IMR-90 (cell line): ENCODE data around the gene RBM25. TPM values are rescaled to one million over a fixed set of nuclear protein-coding genes. Genes with fewer than 3 reads are reported as not detected.

Experiments used
- ATAC-seq: fragments of 200-7000 bp; cut with Tn5 transposase; 2 replicates; pipeline ENCODE4 v1.9.1; 2020; ENCODE audit warnings: low read depth, mild to moderate bottlenecking, moderate library complexity
- BruUV-seq: library from RNA; stranded (reverse); fragments of 400-500 nt; replicated peaks from 2 replicates; lab custom pipeline; 2021; lab: Mats Ljungman, UMichigan
- CTCF ChIA-PET: fragments of 300-600 bp; formaldehyde crosslinking; extraction: SDS; loops from one replicate; lab custom pipeline; 2021; ENCODE audit warnings: antibody characterized with exemption; lab: Yijun Ruan, JAX
- POLR2A ChIA-PET: fragments of 300-600 bp; sonication (Branson Sonifier 250); formaldehyde crosslinking; loops from one replicate; lab custom pipeline; 2022; ENCODE audit warnings: antibody characterized with exemption; ENCODE audit not compliant: unreplicated experiment; lab: Charles Lee
- DNase-seq: peaks from one replicate; pipeline ENCODE4 v3.0.0; 2013
- H2AFZ ChIP-seq: replicated peaks from 2 replicates; pipeline ENCODE3; 2013; ENCODE audit warnings: low read length, mild to moderate bottlenecking; ENCODE audit not compliant: poor library complexity
- H2AK5ac ChIP-seq: 2 replicates; pipeline ENCODE4 v1.6.1; 2013; ENCODE audit warnings: low read depth, low read length, inconsistent platforms
- H2AK9ac ChIP-seq: replicated peaks from 2 replicates; pipeline ENCODE3; 2013; ENCODE audit warnings: mild to moderate bottlenecking, low read depth, low read length, moderate library complexity; ENCODE audit not compliant: poor library complexity
- H2BK120ac ChIP-seq: 2 replicates; pipeline ENCODE4 v1.6.1; 2013; ENCODE audit warnings: low read depth, low read length, inconsistent platforms
- H2BK15ac ChIP-seq: 3 replicates; pipeline ENCODE4 v1.6.1; 2013; ENCODE audit warnings: low read depth, low read length, inconsistent platforms
- H2BK20ac ChIP-seq: 2 replicates; pipeline ENCODE4 v1.6.1; 2013; ENCODE audit warnings: low read depth, mild to moderate bottlenecking, inconsistent platforms, low read length, moderate library complexity
- H2BK5ac ChIP-seq: 2 replicates; pipeline ENCODE4 v1.6.1; 2013; ENCODE audit warnings: mild to moderate bottlenecking, low read depth, low read length, inconsistent platforms; ENCODE audit not compliant: poor library complexity, severe bottlenecking
- H3K14ac ChIP-seq: replicated peaks from 2 replicates; pipeline ENCODE4 v1.6.1; 2013; ENCODE audit warnings: low read depth, low read length, inconsistent platforms
- H3K18ac ChIP-seq: 2 replicates; pipeline ENCODE4 v1.6.1; 2013; ENCODE audit warnings: low read depth, low read length, control low read depth
- H3K23ac ChIP-seq: 2 replicates; pipeline ENCODE4 v1.6.1; 2013; ENCODE audit warnings: low read depth, low read length, inconsistent platforms
- H3K27ac ChIP-seq: 2 replicates; pipeline ENCODE4 v1.5.1; 2013; ENCODE audit warnings: mild to moderate bottlenecking, control low read depth, low read length; ENCODE audit not compliant: insufficient read depth
- H3K27me3 ChIP-seq: 2 replicates; pipeline ENCODE4 v1.6.1; 2013; ENCODE audit warnings: low read length; ENCODE audit not compliant: control insufficient read depth, insufficient read depth
- H3K36me3 ChIP-seq: 2 replicates; pipeline ENCODE4 v1.6.1; 2013; ENCODE audit warnings: low read length, mixed read lengths; ENCODE audit not compliant: control insufficient read depth, insufficient read depth
- H3K4ac ChIP-seq: 2 replicates; pipeline ENCODE4 v1.6.1; 2013; ENCODE audit warnings: low read depth, low read length, inconsistent platforms
- H3K4me1 ChIP-seq: 2 replicates; pipeline ENCODE4 v1.6.1; 2013; ENCODE audit warnings: low read length, mixed read lengths; ENCODE audit not compliant: control insufficient read depth, insufficient read depth
- H3K4me2 ChIP-seq: 2 replicates; pipeline ENCODE4 v1.6.1; 2013; ENCODE audit warnings: low read depth, mild to moderate bottlenecking, control low read depth, low read length, moderate library complexity
- H3K4me3 ChIP-seq: 2 replicates; pipeline ENCODE4 v1.5.1; 2013; ENCODE audit warnings: low read depth, mild to moderate bottlenecking, control low read depth, low read length, moderate library complexity; ENCODE audit not compliant: insufficient read depth
- H3K56ac ChIP-seq: 2 replicates; pipeline ENCODE4 v1.6.1; 2013; ENCODE audit warnings: low read length, inconsistent platforms; ENCODE audit not compliant: insufficient read depth; ENCODE audit errors: extremely low read depth
- H3K79me1 ChIP-seq, 2 experiments: 2 replicates each; pipeline ENCODE4 v1.6.1; 2013; ENCODE audit warnings: low read length in 2 of 2, inconsistent platforms in 1 of 2, low read depth in 1 of 2
- H3K9ac ChIP-seq: 2 replicates; pipeline ENCODE4 v1.6.1; 2013; ENCODE audit warnings: low read depth, low read length, control low read depth
- H3K9me1 ChIP-seq: 2 replicates; pipeline ENCODE4 v1.6.1; 2013; ENCODE audit warnings: low read length, inconsistent platforms; ENCODE audit not compliant: insufficient read depth
- H3K9me3 ChIP-seq: 2 replicates; pipeline ENCODE4 v1.6.1; 2013; ENCODE audit warnings: low read length; ENCODE audit not compliant: control insufficient read depth, insufficient read depth
- H4K20me1 ChIP-seq: 2 replicates; pipeline ENCODE4 v1.6.1; 2013; ENCODE audit warnings: low read length, inconsistent platforms; ENCODE audit not compliant: insufficient read depth
- H4K5ac ChIP-seq: 2 replicates; pipeline ENCODE4 v1.6.1; 2013; ENCODE audit warnings: mild to moderate bottlenecking, low read depth, low read length, control low read depth
- H4K8ac ChIP-seq, 2 experiments: 2 replicates each; pipeline ENCODE4 v1.6.1; 2013; ENCODE audit warnings: low read depth in 2 of 2, low read length in 2 of 2, control low read depth in 1 of 2, inconsistent platforms in 1 of 2
- H4K91ac ChIP-seq: 2 replicates; pipeline ENCODE4 v1.6.1; 2013; ENCODE audit warnings: low read depth, low read length, inconsistent platforms; ENCODE audit not compliant: insufficient read depth
- BHLHE40 ChIP-seq: fragments of 150-350 bp; IDR thresholded peaks from 2 replicates; pipeline ENCODE4 v1.6.1; 2016; ENCODE audit warnings: mild to moderate bottlenecking, low read depth, low read length
- CEBPB ChIP-seq: IDR thresholded peaks from 2 replicates; pipeline ENCODE4 v1.6.1; 2012; ENCODE audit warnings: low read depth, low read length, improper control_type of control experiment
- CHD1 ChIP-seq: IDR thresholded peaks from 2 replicates; pipeline ENCODE4 v1.6.1; 2012; ENCODE audit warnings: low read depth, low read length, improper control_type of control experiment
- CTCF ChIP-seq: conservative IDR thresholded peaks from 2 replicates; pipeline ENCODE4 v1.5.1; 2012; ENCODE audit warnings: mild to moderate bottlenecking, low read depth, low read length, improper control_type of control experiment
- FOS ChIP-seq: fragments of 150-350 bp; IDR thresholded peaks from 2 replicates; pipeline ENCODE4 v1.6.1; 2016; ENCODE audit warnings: low read depth, low read length
- MAFK ChIP-seq: IDR thresholded peaks from 2 replicates; pipeline ENCODE4 v1.6.1; 2012; ENCODE audit warnings: low read depth, low read length, improper control_type of control experiment
- MAZ ChIP-seq: IDR thresholded peaks from 2 replicates; pipeline ENCODE4 v1.6.1; 2012; ENCODE audit warnings: low read depth, mild to moderate bottlenecking, low read length, improper control_type of control experiment, moderate library complexity, borderline replicate concordance
- MXI1 ChIP-seq: IDR thresholded peaks from 2 replicates; pipeline ENCODE4 v1.6.1; 2012; ENCODE audit warnings: low read depth, mild to moderate bottlenecking, low read length, moderate library complexity, borderline replicate concordance
- NFE2L2 ChIP-seq: fragments of 150-350 bp; IDR thresholded peaks from 2 replicates; pipeline ENCODE4 v1.6.1; 2016; ENCODE audit warnings: low read depth, mild to moderate bottlenecking, low read length
- POLR2A ChIP-seq: IDR thresholded peaks from 2 replicates; pipeline ENCODE4 v1.6.1; 2012; ENCODE audit warnings: mild to moderate bottlenecking, low read depth, low read length
- RAD21 ChIP-seq: IDR thresholded peaks from 2 replicates; pipeline ENCODE4 v1.6.1; 2012; ENCODE audit warnings: low read length, improper control_type of control experiment
- RCOR1 ChIP-seq: IDR thresholded peaks from 2 replicates; pipeline ENCODE4 v1.6.1; 2012; ENCODE audit warnings: mild to moderate bottlenecking, low read length, improper control_type of control experiment; ENCODE audit not compliant: insufficient replicate concordance
- RFX5 ChIP-seq: IDR thresholded peaks from 2 replicates; pipeline ENCODE4 v1.8.0; 2012; ENCODE audit warnings: low read depth, mild to moderate bottlenecking, low read length, moderate library complexity
- SMC3 ChIP-seq: fragments of 150-350 bp; IDR thresholded peaks from 2 replicates; pipeline ENCODE4 v1.6.1; 2016; ENCODE audit warnings: low read depth, mild to moderate bottlenecking, antibody characterized with exemption, low read length, moderate library complexity
- USF2 ChIP-seq: fragments of 150-350 bp; IDR thresholded peaks from 2 replicates; pipeline ENCODE4 v1.6.1; 2017; ENCODE audit warnings: mild to moderate bottlenecking, antibody characterized with exemption, low read length, low read depth
- WGBS, 2 experiments: methylation state at CpG; one replicate each; pipeline versions ENCODE4 v1.1.5 to v1.1.7; 2013; ENCODE audit warnings: missing lambda C conversion rate in 2 of 2; ENCODE audit not compliant: insufficient read length in 1 of 2; ENCODE audit errors: extremely low coverage in 2 of 2; 5-methylcytosine and 5-hydroxymethylcytosine counted together
- dilution Hi-C: fragments of 300-500 bp; cut with HindIII; formaldehyde crosslinking; loops from one replicate; pipeline ENCODE4 v1.14.3; 2018; ENCODE audit warnings: low sequenced_read_pairs; ENCODE audit not compliant: unreplicated experiment
- in situ Hi-C: fragments of 300-500 bp; cut with MboI; formaldehyde crosslinking; loops from 3 replicates; pipeline ENCODE4 v1.14.3; 2019; ENCODE audit warnings: low sequenced_read_pairs, inconsistent platforms, mixed read lengths
- intact Hi-C: fragments of 100-400 bp; cut with micrococcal nuclease; formaldehyde crosslinking; loops from 2 replicates; pipeline ENCODE4 v1.10.0; 2022
- polyA plus RNA-seq, 3 experiments: library from polyadenylated mRNA; depleted of rRNA; stranded (reverse); fragments of >200 nt; gene quantifications; 2 replicates each; pipeline ENCODE4 v1.2.3, GENCODE V29; 2012; ENCODE audit warnings: low replicate concordance in 1 of 3
- total RNA-seq: library from RNA; depleted of rRNA; stranded (reverse); fragments of >200 nt; gene quantifications from 2 replicates; pipeline ENCODE4 v1.2.3, GENCODE V29; 2012
- TF ChIP-seq, protein P1 (sequence below): fragments of 150-350 bp; IDR thresholded peaks from 2 replicates; pipeline ENCODE4 v1.6.1; 2016; ENCODE audit warnings: low read depth, mild to moderate bottlenecking, low read length, moderate library complexity, borderline replicate concordance

The RBM25 gene
- total and polyA plus RNA-seq, 2 of the 4 experiments (the other 2 are of a cell fraction), result 32.3 to 32.9 TPM

DNA sequence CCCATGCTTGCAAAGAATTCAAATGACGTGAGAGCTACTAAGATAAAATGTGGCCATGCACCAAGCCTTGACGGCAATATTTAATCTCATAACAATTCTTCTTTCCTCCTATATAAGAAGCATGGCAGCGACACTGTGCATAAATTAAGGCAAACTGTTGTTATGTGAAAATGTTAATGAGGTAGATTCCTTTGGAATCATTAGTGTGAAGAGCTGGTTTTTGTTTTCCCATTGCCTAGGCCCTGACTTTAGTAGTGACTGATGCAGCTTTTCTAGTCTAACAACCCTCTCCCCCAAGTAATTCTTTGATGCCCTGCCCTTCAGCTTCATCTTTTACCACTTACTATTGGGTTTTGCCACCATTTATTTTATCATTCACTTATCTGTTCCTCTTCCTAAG is 67.4 kb downstream of the RBM25 start:
- no peak overlapping the region for H3K4me3 ChIP-seq
- peaks cover 16% of the 10 kb centered on the region for H3K36me3 ChIP-seq
- peaks cover 2% of the 10 kb centered on the region; the same call in 1 of the 2 replicates for H3K4me1 ChIP-seq
- no peak overlapping the region for H3K56ac ChIP-seq
- intact Hi-C loops, result loop anchor here (2.0 kb wide), 1 partner anchor 45 kb away; no protein-coding TSS in a partner anchor
- H4K8ac ChIP-seq, result no peak overlapping the region
- H4K20me1 ChIP-seq, result no peaks in the 10 kb centered on the region
- in situ Hi-C loops, result no loop called here
- POLR2A ChIA-PET, result interaction anchor here (0.7 kb wide), 1 partner anchor 10 kb away, joined by 3 read pairs; no protein-coding TSS in a partner anchor
- WGBS, 2 experiments, result no CpG with 5 or more reads among the region's 3 CpGs
- H3K4ac ChIP-seq, result no peak overlapping the region
- H2BK15ac ChIP-seq, result no peak overlapping the region
- 0 out of 4 replicates have a peak, but pooled peaks cover 0 to 5% of the 10 kb centered on the region in 2 experiments for H3K79me1 ChIP-seq
- ATAC-seq (no peak), DNase-seq (no peak)
- H2BK5ac ChIP-seq, result no peak overlapping the region
- BruUV-seq, result no TSS peak
- no peak overlapping the region for H4K91ac ChIP-seq
- no peaks in the 10 kb centered on the region for H3K9me3 ChIP-seq
- dilution Hi-C loops, result no loop called here
- H3K14ac ChIP-seq, result no peak overlapping the region
- no peak overlapping the region for H3K4me2 ChIP-seq
- CTCF ChIA-PET, result no interaction called here
- H4K5ac ChIP-seq, result no peak overlapping the region
- no peak overlapping the region for H3K9ac ChIP-seq
- H2BK120ac ChIP-seq, result no peak overlapping the region
- no peak overlapping the region for H3K23ac ChIP-seq
- no peak overlapping the region for H3K27ac ChIP-seq
- H2AK9ac ChIP-seq, result no peak overlapping the region
- TF ChIP-seq RAD21 (no peak), USF2 (no peak), POLR2A (no peak), RFX5 (no peak), MAZ (no peak), SMC3 (no peak), MXI1 (no peak), NFE2L2 (no peak), CEBPB (no peak), MAFK (no peak), RCOR1 (no peak), BHLHE40 (no peak), CHD1 (no peak), CTCF (no peak), FOS (no peak)
- TF ChIP-seq, protein P1, sequence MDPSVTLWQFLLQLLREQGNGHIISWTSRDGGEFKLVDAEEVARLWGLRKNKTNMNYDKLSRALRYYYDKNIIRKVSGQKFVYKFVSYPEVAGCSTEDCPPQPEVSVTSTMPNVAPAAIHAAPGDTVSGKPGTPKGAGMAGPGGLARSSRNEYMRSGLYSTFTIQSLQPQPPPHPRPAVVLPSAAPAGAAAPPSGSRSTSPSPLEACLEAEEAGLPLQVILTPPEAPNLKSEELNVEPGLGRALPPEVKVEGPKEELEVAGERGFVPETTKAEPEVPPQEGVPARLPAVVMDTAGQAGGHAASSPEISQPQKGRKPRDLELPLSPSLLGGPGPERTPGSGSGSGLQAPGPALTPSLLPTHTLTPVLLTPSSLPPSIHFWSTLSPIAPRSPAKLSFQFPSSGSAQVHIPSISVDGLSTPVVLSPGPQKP, result no peak
- no peak overlapping the region for H3K18ac ChIP-seq
- H3K9me1 ChIP-seq, result no peaks in the 10 kb centered on the region; the same call in 1 of the 2 replicates
- no peak overlapping the region for H2AFZ ChIP-seq
- no peak overlapping the region for H2AK5ac ChIP-seq
- no peaks in the 10 kb centered on the region for H3K27me3 ChIP-seq
- no peak overlapping the region for H2BK20ac ChIP-seq
